22Rv1 (cell line): ENCODE data around the gene CNPY1.

Experiments
- ZFX ChIP-seq: fragments of 450-650 bp; IDR thresholded peaks from 2 replicates; pipeline ENCODE4 v1.6.1; 2017; ENCODE audit warnings: antibody characterized with exemption, borderline replicate concordance
- TF ChIP-seq, protein P1 (sequence below): fragments of 450-650 bp; IDR thresholded peaks from 2 replicates; pipeline ENCODE4 v1.5.1; 2017; ENCODE audit warnings: mild to moderate bottlenecking

DNA sequence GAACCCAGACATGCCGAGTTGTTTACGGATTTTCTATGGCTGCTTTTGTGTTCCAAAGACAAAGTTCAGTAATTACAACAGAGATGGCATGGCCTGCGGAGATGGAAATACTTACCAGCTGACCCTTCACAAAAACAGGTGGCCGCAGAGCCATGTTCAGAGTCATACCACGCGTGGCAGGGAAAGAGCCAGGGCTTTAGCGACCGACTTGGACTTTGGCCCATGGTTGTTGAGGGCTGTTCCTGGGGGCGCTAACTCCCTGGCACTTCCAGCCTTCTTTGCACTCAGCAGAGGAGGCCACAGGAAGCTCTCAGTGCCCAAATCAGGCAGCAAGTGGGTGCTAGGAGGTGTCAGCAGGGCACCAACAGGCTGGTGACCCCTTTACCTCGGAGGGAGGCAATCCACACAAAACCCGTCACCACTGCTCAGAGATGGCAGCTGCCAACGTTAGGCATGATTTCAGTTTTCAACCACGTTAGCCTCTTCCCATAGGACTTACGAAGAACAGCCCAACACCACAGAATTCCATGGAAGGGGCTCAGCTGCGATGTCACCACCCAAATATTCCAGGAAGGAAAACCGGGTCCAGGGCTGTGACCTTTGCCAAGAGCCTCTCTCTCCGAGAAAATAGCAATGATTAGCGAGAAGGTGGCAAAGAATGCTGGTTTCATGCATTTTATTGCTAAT lies 21.4 kb upstream of the CNPY1 start:
- TF ChIP-seq, protein P1, sequence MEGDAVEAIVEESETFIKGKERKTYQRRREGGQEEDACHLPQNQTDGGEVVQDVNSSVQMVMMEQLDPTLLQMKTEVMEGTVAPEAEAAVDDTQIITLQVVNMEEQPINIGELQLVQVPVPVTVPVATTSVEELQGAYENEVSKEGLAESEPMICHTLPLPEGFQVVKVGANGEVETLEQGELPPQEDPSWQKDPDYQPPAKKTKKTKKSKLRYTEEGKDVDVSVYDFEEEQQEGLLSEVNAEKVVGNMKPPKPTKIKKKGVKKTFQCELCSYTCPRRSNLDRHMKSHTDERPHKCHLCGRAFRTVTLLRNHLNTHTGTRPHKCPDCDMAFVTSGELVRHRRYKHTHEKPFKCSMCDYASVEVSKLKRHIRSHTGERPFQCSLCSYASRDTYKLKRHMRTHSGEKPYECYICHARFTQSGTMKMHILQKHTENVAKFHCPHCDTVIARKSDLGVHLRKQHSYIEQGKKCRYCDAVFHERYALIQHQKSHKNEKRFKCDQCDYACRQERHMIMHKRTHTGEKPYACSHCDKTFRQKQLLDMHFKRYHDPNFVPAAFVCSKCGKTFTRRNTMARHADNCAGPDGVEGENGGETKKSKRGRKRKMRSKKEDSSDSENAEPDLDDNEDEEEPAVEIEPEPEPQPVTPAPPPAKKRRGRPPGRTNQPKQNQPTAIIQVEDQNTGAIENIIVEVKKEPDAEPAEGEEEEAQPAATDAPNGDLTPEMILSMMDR, result no peak
- no peak for TF ChIP-seq ZFX
